ENCODE measurements around the gene MBD3L1.

MBD3L1 gene

GRCh38 chr19:8832132-8833021 lies at the start of gene MBD3L1, which contains the start of gene ZNF558:
TSS of gene MBD3L1 (plus strand) at chr19:8832377. CDS start at chr19:8842679, 10,302 bp downstream.
TSS of gene ZNF558 (minus strand) at chr19:8832304. CDS start at chr19:8822659, 9,645 bp downstream.
- peak; percentile 98 for DNase-seq (ENCODE audit: low spot score)

GRCh38 chr19:8794823-8795222 lies 37.4 kb upstream of the MBD3L1 start:
- DNase-seq (ENCODE audit: low spot score) = no peak

DNA sequence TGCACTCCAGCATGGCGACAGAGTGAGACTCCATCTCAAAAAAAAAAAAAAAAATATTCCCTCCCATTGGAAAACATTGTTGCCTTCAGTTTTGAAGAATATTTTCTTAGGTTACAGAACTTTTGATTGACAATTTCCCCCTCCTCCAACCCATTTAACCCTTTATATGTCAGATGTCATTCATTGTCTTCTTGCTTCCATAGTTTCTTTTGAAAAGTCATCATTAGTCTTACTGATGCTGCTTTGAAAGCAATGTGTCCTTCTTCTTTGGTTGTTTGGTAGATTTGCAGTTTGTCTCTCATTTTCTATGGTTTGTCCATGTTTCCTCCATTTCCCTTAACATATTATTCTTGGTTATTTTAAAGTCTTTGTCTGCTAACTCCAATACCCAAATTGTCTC lies 25.5 kb upstream of the MBD3L1 start:
- DNase-seq (ENCODE audit: low spot score) = no peak

DNA sequence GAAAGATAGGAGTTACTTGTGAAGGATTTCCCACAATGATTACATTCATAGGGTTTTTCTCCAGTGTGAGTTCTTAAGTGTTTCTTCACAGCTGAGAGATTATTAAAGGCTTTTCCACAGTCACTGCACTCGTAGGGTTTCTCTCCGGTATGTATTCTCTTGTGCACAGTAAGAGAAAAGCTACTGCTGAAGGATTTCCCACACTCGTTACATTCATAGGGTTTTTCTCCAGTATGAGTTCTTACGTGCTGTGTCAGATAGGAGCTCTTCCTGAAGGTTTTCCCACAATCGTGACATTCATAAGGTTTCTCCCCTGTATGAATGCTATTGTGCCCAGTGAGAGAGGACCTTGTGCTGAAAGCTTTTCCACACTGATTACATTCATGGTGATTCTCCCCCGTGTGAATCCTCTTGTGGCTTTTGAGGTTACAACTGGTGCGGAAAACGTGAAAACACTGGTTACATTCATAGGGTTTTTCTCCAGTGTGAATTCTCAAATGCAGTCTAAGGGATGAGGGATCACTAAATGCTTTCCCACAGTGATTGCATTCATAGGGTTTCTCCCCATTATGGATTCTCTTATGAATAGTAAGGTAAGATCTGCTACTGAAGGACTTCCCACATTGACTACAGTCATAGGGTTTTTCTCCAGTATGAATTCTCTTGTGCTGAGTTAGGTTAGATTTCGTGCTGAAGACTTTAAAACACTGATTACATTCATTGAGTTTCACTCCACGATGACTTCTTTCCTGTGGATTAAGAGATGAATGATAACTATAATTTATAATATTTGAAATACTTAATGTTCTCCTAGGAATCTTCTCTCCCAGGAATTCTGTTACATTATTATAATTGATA lies 20.6 kb upstream of the MBD3L1 start:
- DNase-seq (ENCODE audit: low spot score) = no peak

DNA sequence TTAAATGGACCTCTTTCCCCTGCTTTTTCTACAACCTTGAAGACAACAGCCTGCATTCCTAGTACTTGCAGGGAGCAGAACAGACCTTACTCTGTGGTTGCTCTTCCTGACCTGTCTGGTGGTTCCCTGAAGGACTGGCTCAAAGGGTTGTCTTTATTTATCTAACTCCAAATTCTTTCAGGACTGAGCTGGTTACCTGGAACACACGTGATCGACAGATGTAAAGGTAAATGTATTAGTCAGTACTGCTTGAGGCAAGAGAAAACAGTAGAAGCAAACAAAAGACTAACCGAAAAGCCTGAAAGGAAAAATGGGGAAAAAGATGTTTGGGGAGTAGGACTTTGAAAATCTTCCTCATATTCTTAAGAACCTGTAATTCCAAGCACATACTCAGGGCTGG lies 18.0 kb upstream of the MBD3L1 start:
- DNase-seq (ENCODE audit: low spot score) = no peak

GRCh38 chr19:8815780-8816179 lies 16.4 kb upstream of the MBD3L1 start:
- DNase-seq (ENCODE audit: low spot score) = no peak

DNA sequence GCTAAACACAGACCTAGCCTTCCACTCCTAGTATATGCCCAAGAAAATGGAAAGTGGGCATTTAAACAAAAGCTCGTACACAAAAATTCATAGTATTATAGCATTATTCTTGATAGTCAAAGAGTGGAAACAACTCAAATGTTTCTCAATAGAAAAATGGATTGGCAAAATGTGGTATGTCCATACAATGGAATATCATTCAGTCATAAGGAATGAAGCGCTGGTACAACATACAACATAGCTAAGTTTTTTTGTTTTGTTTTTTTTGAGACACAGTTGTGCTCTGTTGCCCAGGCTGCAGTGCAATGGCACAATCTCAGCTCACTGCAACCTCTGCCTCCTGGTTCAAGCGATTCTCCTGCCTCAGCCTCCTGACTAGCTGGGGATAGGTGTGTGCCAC lies 11.9 kb upstream of the MBD3L1 start:
- DNase-seq (ENCODE audit: low spot score) = no peak

DNA sequence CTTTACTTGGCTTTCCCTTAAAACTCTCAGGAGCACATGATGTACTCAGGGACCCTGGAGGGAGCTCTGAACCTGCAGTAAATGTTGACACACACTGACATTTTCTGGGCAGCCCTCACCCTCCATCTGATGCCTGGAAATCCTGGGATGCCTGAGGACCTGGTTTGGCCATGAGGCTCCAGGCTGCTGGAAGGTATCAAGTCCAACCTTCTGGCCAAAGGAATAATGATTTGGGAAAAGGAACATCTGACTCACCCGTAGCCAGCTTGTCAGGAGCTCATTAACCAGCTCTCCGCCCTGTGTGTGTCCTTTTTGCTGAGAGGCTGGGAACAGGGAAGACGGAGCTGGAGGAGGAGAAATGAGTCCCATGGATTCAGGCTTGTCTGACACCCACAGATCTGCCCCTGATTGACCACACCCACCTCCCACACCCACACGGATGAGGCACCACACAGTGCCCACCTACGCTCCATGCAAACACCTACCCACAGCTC lies 10.4 kb upstream of the MBD3L1 start:
- no peak for DNase-seq (ENCODE audit: low spot score)

- DNase-seq (ENCODE audit: low spot score) = no peak
Measured at GRCh38 chr19:8826371-8826770, 5.8 kb upstream of the MBD3L1 start.

- DNase-seq (ENCODE audit: low spot score) = no peak
Measured at GRCh38 chr19:8827277-8827676, 4.9 kb upstream of the MBD3L1 start.

DNA sequence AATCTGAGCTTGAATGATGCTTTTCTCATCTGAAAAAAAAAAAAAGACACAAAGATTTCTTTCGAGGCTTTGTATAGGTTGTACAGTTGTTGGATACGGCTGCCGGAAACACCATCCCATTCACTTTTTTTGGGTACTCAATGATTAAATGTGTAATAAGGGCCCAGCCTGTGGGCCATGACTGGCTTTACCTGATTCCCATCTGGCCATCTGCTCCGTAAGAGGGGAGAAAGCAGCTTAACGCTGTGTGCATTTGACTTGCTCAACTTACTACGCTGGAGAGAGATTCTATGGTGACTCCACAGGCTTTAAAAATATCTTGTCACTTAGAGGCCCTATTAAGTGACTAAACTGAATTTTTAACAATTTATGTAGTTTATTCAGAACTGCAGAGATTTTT lies 804 bp upstream of the MBD3L1 start:
- DNase-seq (ENCODE audit: low spot score) = peak; percentile 52

DNA sequence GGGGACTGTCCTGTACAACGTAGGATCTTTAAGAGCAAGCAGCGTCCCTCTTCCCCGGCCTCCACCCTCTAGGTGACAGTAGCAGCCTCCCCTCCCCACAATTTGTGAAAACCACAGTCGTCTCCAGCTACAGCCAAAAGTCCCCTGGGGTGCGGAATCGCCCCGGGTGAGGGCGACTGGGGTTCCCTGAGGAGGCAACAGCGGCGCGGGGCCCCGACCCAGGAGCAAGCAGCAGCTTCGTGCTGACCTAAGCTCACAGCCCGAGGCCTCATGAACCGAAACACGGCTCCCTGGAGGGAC lies 395 bp upstream of the MBD3L1 start:
- no peak for DNase-seq (ENCODE audit: low spot score)

DNA sequence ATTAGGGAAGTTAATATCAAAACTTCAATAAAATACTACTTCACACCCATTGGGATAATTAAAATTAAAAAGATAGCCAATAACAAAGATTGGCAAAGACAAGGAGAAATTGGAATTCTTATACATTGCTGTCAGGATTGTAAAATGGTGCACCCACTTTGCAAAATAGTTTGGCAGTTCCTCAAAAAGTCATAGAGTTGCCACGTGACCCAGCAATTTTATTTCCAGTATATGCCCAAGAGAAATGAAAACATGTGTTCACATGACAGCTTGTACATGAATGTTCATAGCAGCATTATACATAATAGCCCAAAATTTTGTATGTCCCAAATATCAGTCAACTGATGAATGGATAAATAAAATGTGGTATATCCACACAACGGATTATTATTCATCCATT lies 3.3 kb downstream of the MBD3L1 start:
- no peak for DNase-seq (ENCODE audit: low spot score)

DNA sequence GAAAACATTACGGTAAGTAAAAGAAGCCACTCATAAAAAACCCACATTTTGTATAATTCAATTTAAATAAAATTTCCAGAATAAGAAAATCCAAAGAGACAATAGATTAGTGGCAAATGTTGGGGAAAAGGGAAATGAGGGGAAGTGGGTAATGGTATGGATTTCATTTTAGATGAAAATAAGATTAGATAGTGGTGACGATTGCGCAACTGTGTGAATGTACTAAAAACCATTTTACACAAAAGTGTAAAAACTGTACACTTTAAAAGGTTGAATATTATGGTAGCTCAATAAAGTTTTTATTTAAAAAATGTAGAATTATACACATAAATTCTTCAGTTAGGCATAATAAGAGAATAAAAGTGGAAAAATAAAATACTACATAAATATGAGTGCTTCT lies 3.7 kb downstream of the MBD3L1 start:
- no peak for DNase-seq (ENCODE audit: low spot score)

GRCh38 chr19:8840708-8841107 lies 8.5 kb downstream of the MBD3L1 start:
- no peak for DNase-seq (ENCODE audit: low spot score)

- no peak for DNase-seq (ENCODE audit: low spot score)
Measured at GRCh38 chr19:8846819-8847218, 14.6 kb downstream of the MBD3L1 start.

GRCh38 chr19:8849232-8849631 lies 17.1 kb downstream of the MBD3L1 start:
- no peak for DNase-seq (ENCODE audit: low spot score)

DNA sequence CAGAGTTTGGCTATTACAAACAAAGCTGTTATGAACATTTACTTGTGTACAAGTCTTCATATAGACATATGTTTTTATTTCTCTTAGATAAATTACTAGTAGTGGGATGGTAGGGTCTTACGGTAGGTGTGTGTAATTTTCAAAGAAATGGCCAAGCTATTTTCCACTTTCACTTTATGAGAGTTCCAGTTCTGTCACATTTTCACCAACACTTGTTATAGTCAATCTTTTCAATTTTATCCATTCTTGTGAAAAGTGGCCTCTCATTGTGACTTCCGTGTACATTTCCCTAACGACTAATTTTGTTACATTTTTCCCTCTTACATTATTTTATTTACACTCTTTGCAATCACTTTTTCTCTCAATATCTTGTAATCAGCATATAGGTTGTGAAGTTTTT lies 18.3 kb downstream of the MBD3L1 start:
- DNase-seq (ENCODE audit: low spot score) = no peak

GRCh38 chr19:8858260-8858659 lies 26.1 kb downstream of the MBD3L1 start:
- no peak for DNase-seq (ENCODE audit: low spot score)

DNA sequence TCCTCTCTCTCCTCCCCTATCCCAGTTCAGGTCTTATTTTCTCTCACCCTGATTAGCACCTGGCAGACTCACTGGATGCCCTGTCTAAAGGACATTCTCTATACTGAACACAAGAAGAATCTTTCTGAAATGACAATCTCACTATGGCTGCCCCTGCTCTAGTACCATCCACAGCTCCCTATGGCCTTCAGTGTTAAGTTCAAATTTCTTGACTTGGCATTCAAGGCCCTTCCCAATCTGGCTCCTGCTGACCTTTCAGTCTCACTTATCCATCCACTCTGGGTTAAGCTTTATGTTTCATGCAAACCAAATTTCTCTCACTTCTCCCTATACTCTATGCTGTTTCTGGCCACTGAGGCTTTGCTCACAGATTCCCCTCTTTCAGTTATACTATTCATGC lies 34.2 kb downstream of the MBD3L1 start:
- DNase-seq (ENCODE audit: low spot score) = no peak

DNA sequence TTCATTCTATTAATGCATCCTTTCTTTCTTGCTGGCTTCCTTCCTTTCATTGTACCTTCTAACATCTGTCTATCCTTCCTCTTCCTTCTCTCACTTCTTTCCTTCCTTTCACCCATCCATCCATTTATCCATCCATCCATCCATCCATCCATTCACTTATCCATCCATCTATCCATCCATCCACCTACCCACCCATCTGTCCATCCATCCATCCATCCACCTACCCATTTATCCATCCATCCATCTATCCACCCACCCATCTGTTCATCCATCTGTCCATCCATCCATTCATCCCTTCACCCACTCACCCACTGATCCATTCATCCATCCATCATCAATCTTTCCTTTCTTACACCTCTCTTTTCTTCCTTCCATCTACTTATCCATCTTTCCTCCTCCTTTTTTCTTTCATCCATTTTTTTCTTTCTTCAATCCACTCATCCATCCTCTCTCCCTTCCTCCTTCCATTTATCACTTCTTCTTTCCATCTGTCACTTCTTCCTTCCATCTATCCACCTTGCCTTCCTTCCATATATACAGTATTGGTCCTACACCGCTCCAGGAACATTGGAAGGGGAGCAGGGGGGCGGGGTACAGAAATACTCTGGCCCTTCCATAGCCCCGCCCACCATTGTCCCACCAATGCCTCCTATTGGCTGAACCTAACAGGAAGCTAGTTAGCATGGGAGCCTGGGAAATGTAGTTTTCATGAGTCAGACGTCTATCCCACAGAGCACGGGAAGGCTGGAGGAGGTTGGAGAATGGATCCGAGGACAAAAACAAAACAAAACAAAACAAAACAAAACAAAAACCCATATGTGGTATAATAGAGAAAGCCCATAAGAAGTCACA lies 45.9 kb downstream of the MBD3L1 start:
- no peak for DNase-seq (ENCODE audit: low spot score)

DNA sequence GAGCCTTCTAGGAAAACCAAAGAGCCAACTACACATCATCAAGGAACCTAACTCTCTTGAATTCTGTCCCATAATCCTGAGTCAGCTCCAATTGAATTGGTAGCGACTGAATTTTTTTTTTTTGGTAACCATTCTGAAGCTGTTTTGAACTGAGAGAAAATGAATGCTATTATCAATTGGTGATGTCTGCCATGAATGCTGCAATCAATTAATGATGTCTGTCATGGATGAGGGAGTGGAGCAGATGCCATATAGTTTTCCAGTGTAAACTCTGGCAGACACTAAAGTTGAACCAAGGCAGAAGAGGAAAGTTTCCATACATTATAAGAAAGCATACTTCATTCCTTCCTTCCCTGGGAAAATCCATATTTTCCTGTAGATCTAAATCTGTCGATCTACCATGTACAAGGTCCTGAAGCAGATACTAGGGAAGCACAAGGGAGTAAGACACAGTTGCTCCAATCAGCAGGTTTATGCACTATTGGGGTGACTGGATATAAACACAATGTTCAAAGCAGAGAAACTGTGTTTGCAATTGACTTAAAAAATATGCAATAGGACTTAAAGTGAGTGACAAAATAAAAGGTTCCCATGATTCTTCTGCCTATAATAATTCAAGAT lies 48.8 kb downstream of the MBD3L1 start:
- no peak for DNase-seq (ENCODE audit: low spot score)

All from D341Med (cell line).